Activated CD8-positive, alpha-beta T cell treated with anti-CD3 and anti-CD28 coated beads for 36 hours (primary cell): Measurements from ENCODE around the gene SLC26A2. TPM values are rescaled to one million over a fixed set of nuclear protein-coding genes. Genes with fewer than 3 reads are reported as not detected.

ENCODE experiments used
- ATAC-seq: fragments of 200-7000 bp; cut with Tn5 transposase; one replicate; pipeline ENCODE4 v1.10.0; 2021; ENCODE audit warnings: mild to moderate bottlenecking, moderate library complexity
- CTCF ChIA-PET: fragments of 350-600 bp; sonication (Branson Sonifier 250); formaldehyde crosslinking; loops from one replicate; lab custom pipeline; 2021; ENCODE audit warnings: antibody characterized with exemption; lab: Charles Lee
- POLR2A ChIA-PET: fragments of 350-600 bp; sonication (Branson Sonifier 250); formaldehyde crosslinking; loops from one replicate; lab custom pipeline; 2021; ENCODE audit warnings: antibody characterized with exemption; lab: Charles Lee
- DNase-seq: peaks from one replicate; pipeline ENCODE4 v3.0.0-alpha.2; 2020
- H3K27ac Mint-ChIP-seq: one replicate; pipeline ENCODE4 v1.8.0; 2021; ENCODE audit warnings: mild to moderate bottlenecking, mixed read lengths
- H3K27me3 Mint-ChIP-seq: one replicate; pipeline ENCODE4 v1.8.0; 2021; ENCODE audit warnings: mixed read lengths
- H3K36me3 Mint-ChIP-seq: one replicate; pipeline ENCODE4 v1.8.0; 2021; ENCODE audit warnings: low read depth, mixed read lengths
- H3K4me1 Mint-ChIP-seq: one replicate; pipeline ENCODE4 v1.8.0; 2021; ENCODE audit warnings: low read depth, mixed read lengths
- H3K4me3 Mint-ChIP-seq: one replicate; pipeline ENCODE4 v1.8.0; 2021; ENCODE audit warnings: mild to moderate bottlenecking, moderate library complexity, mixed read lengths
- H3K9me3 Mint-ChIP-seq: one replicate; pipeline ENCODE4 v1.8.0; 2021; ENCODE audit warnings: mixed read lengths
- CTCF ChIP-seq: fragments of 200-600 bp; IDR thresholded peaks from one replicate; pipeline ENCODE4 v1.8.0; 2022; ENCODE audit warnings: antibody characterized with exemption, mild to moderate bottlenecking
- intact Hi-C: fragments of 100-400 bp; cut with micrococcal nuclease; formaldehyde crosslinking; loops from one replicate; pipeline ENCODE4 v1.10.0; 2022
- total RNA-seq, 2 experiments: library from RNA; stranded (reverse); gene quantifications; one replicate each; pipeline ENCODE4 v1.2.3, GENCODE V29; 2021

The SLC26A2 gene
- total RNA-seq, 2 experiments from 2014 or later: 5.0 to 5.3 TPM

GRCh38 chr5:150006318-150006717 is 45.8 kb downstream of the SLC26A2 start:
- Mint-ChIP-seq H3K36me3 (peaks cover 51% of the 10 kb centered on the region), H3K4me3 (no peak overlapping the region), H3K9me3 (no peaks in the 10 kb centered on the region), H3K27ac (no peak overlapping the region), H3K4me1 (peaks cover 40% of the 10 kb centered on the region), H3K27me3 (no peaks in the 10 kb centered on the region)
- ATAC-seq: no peak
- DNase-seq: no peak
- TF ChIP-seq CTCF: no peak
- intact Hi-C loops: loop anchor here (10.0 kb wide), 1 partner anchor 748 kb away; the partner anchor contains the start of gene DCTN4
- CTCF ChIA-PET: interaction anchor here (0.6 to 2.8 kb wide), 7 partner anchors 14 to 282 kb away, joined by 3 to 14 read pairs (median 3); no protein-coding TSS in a partner anchor
- POLR2A ChIA-PET: interaction anchor here (0.8 to 2.3 kb wide), 4 partner anchors 10 to 374 kb away, joined by 3 to 9 read pairs (median 3); no protein-coding TSS in a partner anchor

DNA sequence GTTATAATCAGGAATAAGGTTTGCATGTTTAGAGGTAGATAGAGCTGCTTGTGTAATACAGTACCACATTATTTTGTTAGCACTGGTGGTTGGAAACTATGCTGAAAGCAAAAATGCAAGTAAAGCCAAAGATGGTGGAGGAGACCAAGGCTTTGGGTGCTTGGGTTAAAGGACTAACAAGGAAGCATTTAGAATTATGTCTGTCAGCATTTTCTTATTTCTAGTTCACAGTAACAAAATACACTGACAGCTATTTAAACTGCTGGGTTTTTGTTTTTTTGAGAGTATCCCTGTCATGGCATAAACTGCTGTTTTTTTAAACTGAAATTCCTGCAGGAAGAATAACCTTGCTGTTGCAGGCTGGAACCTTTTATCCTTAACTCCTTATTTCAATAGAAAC is 46.5 kb downstream of the SLC26A2 start:
- H3K4me1 Mint-ChIP-seq: peaks cover 37% of the 10 kb centered on the region
- H3K36me3 Mint-ChIP-seq: peaks cover 50% of the 10 kb centered on the region
- ATAC-seq: no peak
- H3K4me3 Mint-ChIP-seq: no peak overlapping the region
- no peak for TF ChIP-seq CTCF
- H3K27ac Mint-ChIP-seq: no peak overlapping the region
- CTCF ChIA-PET: interaction anchor here (0.6 to 1.6 kb wide), 5 partner anchors 13 to 283 kb away, joined by 3 to 5 read pairs (median 4); no protein-coding TSS in a partner anchor
- intact Hi-C loops: loop anchor here (10.0 kb wide), 1 partner anchor 748 kb away; the partner anchor contains the start of gene DCTN4
- no peak for DNase-seq
- no peaks in the 10 kb centered on the region for H3K9me3 Mint-ChIP-seq
- POLR2A ChIA-PET: interaction anchor here (0.8 to 1.2 kb wide), 3 partner anchors 16 to 375 kb away, joined by 3 read pairs; no protein-coding TSS in a partner anchor
- H3K27me3 Mint-ChIP-seq: no peaks in the 10 kb centered on the region

- H3K4me3 Mint-ChIP-seq: no peak overlapping the region
- H3K9me3 Mint-ChIP-seq: no peaks in the 10 kb centered on the region
- H3K27ac Mint-ChIP-seq: no peak overlapping the region
- ChIA-PET POLR2A (interaction anchor here (0.8 kb wide), 1 partner anchor 9 kb away, joined by 3 read pairs; no protein-coding TSS in a partner anchor), CTCF (interaction anchor here (0.7 to 1.4 kb wide), 2 partner anchors 9 to 157 kb away, joined by 3 to 4 read pairs; partner anchors contain the start of genes HMGXB3 and TIGD6)
- no peak for ATAC-seq
- intact Hi-C loops: loop anchor here (10.0 kb wide), 1 partner anchor 745 kb away; the partner anchor contains the start of gene DCTN4
- no peak for DNase-seq
- H3K36me3 Mint-ChIP-seq: peaks cover 59% of the 10 kb centered on the region
- peaks cover 14% of the 10 kb centered on the region for H3K4me1 Mint-ChIP-seq
- no peaks in the 10 kb centered on the region for H3K27me3 Mint-ChIP-seq
- TF ChIP-seq CTCF: no peak
Observed at GRCh38 chr5:150009671-150010387, 49.3 kb downstream of the SLC26A2 start.

GRCh38 chr5:150013931-150014330 is 53.4 kb downstream of the SLC26A2 start:
- intact Hi-C loops: no loop called here
- no peak overlapping the region for H3K27ac Mint-ChIP-seq
- peaks cover 4% of the 10 kb centered on the region for H3K4me1 Mint-ChIP-seq
- no peak for DNase-seq
- peaks cover 74% of the 10 kb centered on the region for H3K36me3 Mint-ChIP-seq
- H3K27me3 Mint-ChIP-seq: no peaks in the 10 kb centered on the region
- POLR2A ChIA-PET: no interaction called here
- ATAC-seq: no peak
- no peak overlapping the region for H3K4me3 Mint-ChIP-seq
- TF ChIP-seq CTCF: no peak
- CTCF ChIA-PET: interaction anchor here (1.1 kb wide), 1 partner anchor 552 kb away, joined by 3 read pairs; no protein-coding TSS in a partner anchor
- H3K9me3 Mint-ChIP-seq: peaks cover 6% of the 10 kb centered on the region
